ENCODE measurements around the gene SLC6A6.

The SLC6A6 gene

GRCh38 chr3:14371573-14372474 is 30.6 kb upstream of the SLC6A6 start:
- DNase-seq (ENCODE audit: low read depth in 2 of 3, low spot score in 2 of 3): no peak

GRCh38 chr3:14372587-14372986 is 29.8 kb upstream of the SLC6A6 start:
- DNase-seq (ENCODE audit: low read depth in 2 of 3, low spot score in 2 of 3): no peak

GRCh38 chr3:14373753-14374376 is 28.5 kb upstream of the SLC6A6 start:
- no peak for DNase-seq (ENCODE audit: low read depth in 2 of 3, low spot score in 2 of 3)

- no peak for DNase-seq (ENCODE audit: low read depth in 2 of 3, low spot score in 2 of 3)
These were observed 27.9 kb upstream of the SLC6A6 start for GRCh38 chr3:14374444-14374883.

- DNase-seq (ENCODE audit: low read depth in 2 of 3, low spot score in 2 of 3): no peak
These were observed 27.2 kb upstream of the SLC6A6 start for GRCh38 chr3:14375192-14375591.

- DNase-seq (ENCODE audit: low read depth in 2 of 3, low spot score in 2 of 3): no peak
These were observed 25.9 kb upstream of the SLC6A6 start for GRCh38 chr3:14376348-14377043.

- no peak for DNase-seq (ENCODE audit: low read depth in 2 of 3, low spot score in 2 of 3)
These were observed 25.2 kb upstream of the SLC6A6 start for GRCh38 chr3:14377044-14377837.

GRCh38 chr3:14377838-14378169 is 24.6 kb upstream of the SLC6A6 start:
- DNase-seq (ENCODE audit: low read depth in 2 of 3, low spot score in 2 of 3): peak in 1 of 3 experiments; percentile 17

- no peak for DNase-seq (ENCODE audit: low read depth in 2 of 3, low spot score in 2 of 3)
These were observed 24.0 kb upstream of the SLC6A6 start for GRCh38 chr3:14378415-14378814.

GRCh38 chr3:14379843-14380242 is 22.6 kb upstream of the SLC6A6 start:
- no peak for DNase-seq (ENCODE audit: low read depth in 2 of 3, low spot score in 2 of 3)

GRCh38 chr3:14386254-14386653 is 16.2 kb upstream of the SLC6A6 start:
- DNase-seq (ENCODE audit: low read depth in 2 of 3, low spot score in 2 of 3): no peak

- DNase-seq (ENCODE audit: low read depth in 2 of 3, low spot score in 2 of 3): no peak
These were observed 14.2 kb upstream of the SLC6A6 start for GRCh38 chr3:14388201-14388600.

GRCh38 chr3:14389166-14389606 is 13.2 kb upstream of the SLC6A6 start:
- no peak for DNase-seq (ENCODE audit: low read depth in 2 of 3, low spot score in 2 of 3)

GRCh38 chr3:14389716-14390115 is 12.7 kb upstream of the SLC6A6 start:
- no peak for DNase-seq (ENCODE audit: low read depth in 2 of 3, low spot score in 2 of 3)

- no peak for DNase-seq (ENCODE audit: low read depth in 2 of 3, low spot score in 2 of 3)
These were observed 11.4 kb upstream of the SLC6A6 start for GRCh38 chr3:14391033-14391432.

- no peak for DNase-seq (ENCODE audit: low read depth in 2 of 3, low spot score in 2 of 3)
These were observed 10.2 kb upstream of the SLC6A6 start for GRCh38 chr3:14392231-14392630.

- no peak for DNase-seq (ENCODE audit: low read depth in 2 of 3, low spot score in 2 of 3)
These were observed 9.5 kb upstream of the SLC6A6 start for GRCh38 chr3:14392803-14393319.

GRCh38 chr3:14393440-14394106 is 8.8 kb upstream of the SLC6A6 start:
- no peak for DNase-seq (ENCODE audit: low read depth in 2 of 3, low spot score in 2 of 3)

- no peak for DNase-seq (ENCODE audit: low read depth in 2 of 3, low spot score in 2 of 3)
These were observed 6.2 kb upstream of the SLC6A6 start for GRCh38 chr3:14396031-14396692.

GRCh38 chr3:14397046-14397445 is 5.4 kb upstream of the SLC6A6 start:
- DNase-seq (ENCODE audit: low read depth in 2 of 3, low spot score in 2 of 3): no peak

Measured in activated CD8-positive, alpha-beta memory T cell treated with anti-CD3 and anti-CD28 coated beads for 48 hours (primary cell).